GM23338 (cell line): ENCODE measurements around the gene DFFB. TPM values are rescaled to one million over a fixed set of nuclear protein-coding genes. Genes with fewer than 3 reads are reported as not detected.

Source experiments
- ATAC-seq: fragments of 200-7000 bp; cut with Tn5 transposase; 3 replicates; pipeline ENCODE4 v1.9.1; 2020
- DNase-seq: peaks from one replicate; pipeline ENCODE4 v3.0.0-alpha.2; 2015; ENCODE audit warnings: low spot score
- H2AFZ ChIP-seq: fragments of 200-600 bp; sonication (generic); 2 replicates; pipeline ENCODE4 v1.8.0; 2016; ENCODE audit warnings: antibody characterized with exemption, mild to moderate bottlenecking, moderate library complexity
- H3F3A ChIP-seq: fragments of 200-600 bp; sonication (generic); replicated peaks from 2 replicates; pipeline ENCODE4 v1.8.0; 2017; ENCODE audit warnings: antibody characterized with exemption, mixed run types, low read depth
- H3K27ac ChIP-seq: fragments of 200-600 bp; sonication (generic); 2 replicates; pipeline ENCODE4 v1.6.1; 2016; ENCODE audit warnings: low read depth
- H3K27me3 ChIP-seq: fragments of 200-600 bp; sonication (generic); 2 replicates; pipeline ENCODE4 v1.8.0; 2016; ENCODE audit warnings: mild to moderate bottlenecking, mixed run types, moderate library complexity; ENCODE audit not compliant: insufficient read depth
- H3K36me3 ChIP-seq: fragments of 200-600 bp; sonication (generic); 2 replicates; pipeline ENCODE4 v1.8.0; 2016; ENCODE audit warnings: mild to moderate bottlenecking; ENCODE audit not compliant: insufficient read depth
- H3K4me1 ChIP-seq: fragments of 200-600 bp; sonication (generic); 2 replicates; pipeline ENCODE4 v1.8.0; 2016; ENCODE audit warnings: mild to moderate bottlenecking, moderate library complexity; ENCODE audit not compliant: insufficient read depth
- H3K4me2 ChIP-seq: fragments of 200-600 bp; sonication (generic); 2 replicates; pipeline ENCODE4 v1.7.1; 2017; ENCODE audit warnings: mixed run types
- H3K4me3 ChIP-seq: fragments of 200-600 bp; sonication (generic); 2 replicates; pipeline ENCODE4 v1.6.1; 2016; ENCODE audit warnings: mixed run types
- H3K79me2 ChIP-seq: fragments of 200-600 bp; sonication (generic); replicated peaks from 2 replicates; pipeline ENCODE4 v1.8.0; 2017; ENCODE audit warnings: mild to moderate bottlenecking; ENCODE audit not compliant: insufficient read depth
- H3K9me2 ChIP-seq: fragments of 200-600 bp; sonication (generic); 2 replicates; pipeline ENCODE4 v1.8.0; 2017; ENCODE audit not compliant: insufficient read depth
- H4K20me1 ChIP-seq: fragments of 200-600 bp; sonication (generic); replicated peaks from 2 replicates; pipeline ENCODE4 v1.8.0; 2017; ENCODE audit warnings: mild to moderate bottlenecking; ENCODE audit not compliant: insufficient read depth
- H3K27ac Mint-ChIP-seq: 2 replicates; pipeline ENCODE4 v1.8.0; 2020; ENCODE audit warnings: inconsistent platforms, mild to moderate bottlenecking, moderate library complexity, mixed read lengths
- H3K27me3 Mint-ChIP-seq: 3 replicates; pipeline ENCODE4 v1.8.0; 2022; ENCODE audit warnings: low read depth, mild to moderate bottlenecking, moderate library complexity, mixed read lengths, inconsistent platforms; ENCODE audit not compliant: insufficient read depth, poor library complexity
- H3K36me3 Mint-ChIP-seq: 3 replicates; pipeline ENCODE4 v1.8.0; 2021; ENCODE audit warnings: low read depth, mild to moderate bottlenecking, inconsistent platforms, moderate library complexity, mixed read lengths
- H3K4me1 Mint-ChIP-seq: 3 replicates; pipeline ENCODE4 v1.8.0; 2020; ENCODE audit warnings: mild to moderate bottlenecking, inconsistent platforms, mixed read lengths
- H3K4me3 Mint-ChIP-seq: 3 replicates; pipeline ENCODE4 v1.8.0; 2021; ENCODE audit warnings: moderate library complexity, mild to moderate bottlenecking, inconsistent platforms, mixed read lengths
- H3K9me3 Mint-ChIP-seq: 3 replicates; pipeline ENCODE4 v1.8.0; 2020; ENCODE audit warnings: moderate library complexity, mild to moderate bottlenecking, inconsistent platforms, mixed read lengths
- CREB1 ChIP-seq: fragments of 250-450 bp; sonication (Bioruptor Pico); IDR thresholded peaks from 2 replicates; pipeline ENCODE4 v1.5.0; 2020; ENCODE audit warnings: low read depth, mild to moderate bottlenecking, moderate library complexity
- EZH2 ChIP-seq: fragments of 200-600 bp; sonication (generic); IDR thresholded peaks from one replicate; pipeline ENCODE4 v1.8.0; 2017; ENCODE audit warnings: antibody characterized with exemption, mild to moderate bottlenecking, low read depth; ENCODE audit not compliant: unreplicated experiment
- EZH2phosphoT487 ChIP-seq: fragments of 200-600 bp; sonication (generic); IDR thresholded peaks from one replicate; pipeline ENCODE4 v1.8.1; 2018; ENCODE audit warnings: antibody characterized with exemption; ENCODE audit not compliant: unreplicated experiment
- JUNB ChIP-seq: IDR thresholded peaks from one replicate; pipeline ENCODE4 v1.6.1; 2016; ENCODE audit warnings: antibody characterized with exemption; ENCODE audit not compliant: unreplicated experiment
- NANOG ChIP-seq: IDR thresholded peaks from 2 replicates; pipeline ENCODE4 v1.6.1; 2016; ENCODE audit warnings: antibody characterized with exemption, borderline replicate concordance
- POLR2AphosphoS5 ChIP-seq: IDR thresholded peaks from 2 replicates; pipeline ENCODE4 v1.6.1; 2016; ENCODE audit warnings: antibody characterized with exemption, low read depth
- ZNF331 ChIP-seq: fragments of 250-450 bp; sonication (Bioruptor Pico); IDR thresholded peaks from 2 replicates; pipeline ENCODE4 v1.5.0; 2020; ENCODE audit warnings: low read depth, mild to moderate bottlenecking, moderate library complexity
- polyA plus RNA-seq: library from polyadenylated mRNA; unstranded; fragments of >200 nt; fragmentation: Nextera tagmentation; extraction: Ambion mirVana; gene quantifications from 2 replicates; pipeline ENCODE4 v1.2.1, GENCODE V29; 2016
- total RNA-seq: library from RNA; depleted of rRNA; stranded (reverse); fragments of >200 nt; shearing (Covaris generic); gene quantifications from 2 replicates; pipeline ENCODE4 v1.2.3, GENCODE V29; 2014
- TF ChIP-seq, protein P1 (sequence below), 2 experiments: fragments of 200-600 bp in 1 of 2; sonication (generic) in 1 of 2; conservative IDR thresholded peaks; 2 replicates each; pipeline versions ENCODE4 v1.5.1 to v1.6.1; 2016 to 2017; ENCODE audit warnings: antibody characterized with exemption in 2 of 2, low read depth in 2 of 2, mild to moderate bottlenecking in 2 of 2, moderate library complexity in 1 of 2
- TF ChIP-seq, protein P2 (sequence below): IDR thresholded peaks from one replicate; pipeline ENCODE4 v1.6.1; 2018; ENCODE audit warnings: antibody characterized with exemption; ENCODE audit not compliant: unreplicated experiment
- TF ChIP-seq, protein P3 (sequence below): IDR thresholded peaks from 2 replicates; pipeline ENCODE4 v1.6.1; 2016; ENCODE audit warnings: antibody characterized with exemption

The DFFB gene
- total and polyA plus RNA-seq, 2 experiments from 2014 or later: 6.5 to 18.1 TPM

DNA sequence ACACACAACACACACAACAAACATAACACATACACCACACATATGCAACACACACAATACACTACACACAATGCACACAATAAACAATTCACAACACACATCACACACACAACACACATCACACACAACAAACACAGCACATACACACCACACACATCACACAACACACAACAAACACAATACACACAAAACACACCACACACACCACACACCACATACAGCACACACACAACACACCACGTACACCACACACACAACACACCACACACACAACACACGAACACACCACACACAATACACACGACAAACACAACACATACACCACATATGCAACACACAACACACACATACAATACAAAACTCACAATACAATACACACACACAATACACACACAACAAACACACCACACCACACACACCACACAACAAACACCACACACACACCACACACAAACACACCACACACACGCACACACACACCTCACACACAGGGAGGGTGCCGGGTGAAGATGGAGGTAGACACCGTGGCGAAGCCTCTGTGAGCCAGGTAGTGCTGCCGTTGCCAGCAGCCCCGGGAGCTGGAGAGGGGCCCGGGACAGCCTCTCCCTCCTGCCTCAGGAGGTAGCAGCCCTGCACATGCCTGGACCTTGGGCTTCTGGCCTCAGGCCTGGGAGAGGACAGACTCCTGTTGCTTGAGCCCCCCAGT is 73.2 kb downstream of the DFFB start (continued):
- TF ChIP-seq, protein P1, sequence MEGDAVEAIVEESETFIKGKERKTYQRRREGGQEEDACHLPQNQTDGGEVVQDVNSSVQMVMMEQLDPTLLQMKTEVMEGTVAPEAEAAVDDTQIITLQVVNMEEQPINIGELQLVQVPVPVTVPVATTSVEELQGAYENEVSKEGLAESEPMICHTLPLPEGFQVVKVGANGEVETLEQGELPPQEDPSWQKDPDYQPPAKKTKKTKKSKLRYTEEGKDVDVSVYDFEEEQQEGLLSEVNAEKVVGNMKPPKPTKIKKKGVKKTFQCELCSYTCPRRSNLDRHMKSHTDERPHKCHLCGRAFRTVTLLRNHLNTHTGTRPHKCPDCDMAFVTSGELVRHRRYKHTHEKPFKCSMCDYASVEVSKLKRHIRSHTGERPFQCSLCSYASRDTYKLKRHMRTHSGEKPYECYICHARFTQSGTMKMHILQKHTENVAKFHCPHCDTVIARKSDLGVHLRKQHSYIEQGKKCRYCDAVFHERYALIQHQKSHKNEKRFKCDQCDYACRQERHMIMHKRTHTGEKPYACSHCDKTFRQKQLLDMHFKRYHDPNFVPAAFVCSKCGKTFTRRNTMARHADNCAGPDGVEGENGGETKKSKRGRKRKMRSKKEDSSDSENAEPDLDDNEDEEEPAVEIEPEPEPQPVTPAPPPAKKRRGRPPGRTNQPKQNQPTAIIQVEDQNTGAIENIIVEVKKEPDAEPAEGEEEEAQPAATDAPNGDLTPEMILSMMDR (conservative IDR thresholded peaks at IDR 0.05; ENCODE audit: low read depth in 2 of 2): no peak
- no peak for TF ChIP-seq NANOG
- TF ChIP-seq, protein P2, sequence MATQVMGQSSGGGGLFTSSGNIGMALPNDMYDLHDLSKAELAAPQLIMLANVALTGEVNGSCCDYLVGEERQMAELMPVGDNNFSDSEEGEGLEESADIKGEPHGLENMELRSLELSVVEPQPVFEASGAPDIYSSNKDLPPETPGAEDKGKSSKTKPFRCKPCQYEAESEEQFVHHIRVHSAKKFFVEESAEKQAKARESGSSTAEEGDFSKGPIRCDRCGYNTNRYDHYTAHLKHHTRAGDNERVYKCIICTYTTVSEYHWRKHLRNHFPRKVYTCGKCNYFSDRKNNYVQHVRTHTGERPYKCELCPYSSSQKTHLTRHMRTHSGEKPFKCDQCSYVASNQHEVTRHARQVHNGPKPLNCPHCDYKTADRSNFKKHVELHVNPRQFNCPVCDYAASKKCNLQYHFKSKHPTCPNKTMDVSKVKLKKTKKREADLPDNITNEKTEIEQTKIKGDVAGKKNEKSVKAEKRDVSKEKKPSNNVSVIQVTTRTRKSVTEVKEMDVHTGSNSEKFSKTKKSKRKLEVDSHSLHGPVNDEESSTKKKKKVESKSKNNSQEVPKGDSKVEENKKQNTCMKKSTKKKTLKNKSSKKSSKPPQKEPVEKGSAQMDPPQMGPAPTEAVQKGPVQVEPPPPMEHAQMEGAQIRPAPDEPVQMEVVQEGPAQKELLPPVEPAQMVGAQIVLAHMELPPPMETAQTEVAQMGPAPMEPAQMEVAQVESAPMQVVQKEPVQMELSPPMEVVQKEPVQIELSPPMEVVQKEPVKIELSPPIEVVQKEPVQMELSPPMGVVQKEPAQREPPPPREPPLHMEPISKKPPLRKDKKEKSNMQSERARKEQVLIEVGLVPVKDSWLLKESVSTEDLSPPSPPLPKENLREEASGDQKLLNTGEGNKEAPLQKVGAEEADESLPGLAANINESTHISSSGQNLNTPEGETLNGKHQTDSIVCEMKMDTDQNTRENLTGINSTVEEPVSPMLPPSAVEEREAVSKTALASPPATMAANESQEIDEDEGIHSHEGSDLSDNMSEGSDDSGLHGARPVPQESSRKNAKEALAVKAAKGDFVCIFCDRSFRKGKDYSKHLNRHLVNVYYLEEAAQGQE: no peak

DNA sequence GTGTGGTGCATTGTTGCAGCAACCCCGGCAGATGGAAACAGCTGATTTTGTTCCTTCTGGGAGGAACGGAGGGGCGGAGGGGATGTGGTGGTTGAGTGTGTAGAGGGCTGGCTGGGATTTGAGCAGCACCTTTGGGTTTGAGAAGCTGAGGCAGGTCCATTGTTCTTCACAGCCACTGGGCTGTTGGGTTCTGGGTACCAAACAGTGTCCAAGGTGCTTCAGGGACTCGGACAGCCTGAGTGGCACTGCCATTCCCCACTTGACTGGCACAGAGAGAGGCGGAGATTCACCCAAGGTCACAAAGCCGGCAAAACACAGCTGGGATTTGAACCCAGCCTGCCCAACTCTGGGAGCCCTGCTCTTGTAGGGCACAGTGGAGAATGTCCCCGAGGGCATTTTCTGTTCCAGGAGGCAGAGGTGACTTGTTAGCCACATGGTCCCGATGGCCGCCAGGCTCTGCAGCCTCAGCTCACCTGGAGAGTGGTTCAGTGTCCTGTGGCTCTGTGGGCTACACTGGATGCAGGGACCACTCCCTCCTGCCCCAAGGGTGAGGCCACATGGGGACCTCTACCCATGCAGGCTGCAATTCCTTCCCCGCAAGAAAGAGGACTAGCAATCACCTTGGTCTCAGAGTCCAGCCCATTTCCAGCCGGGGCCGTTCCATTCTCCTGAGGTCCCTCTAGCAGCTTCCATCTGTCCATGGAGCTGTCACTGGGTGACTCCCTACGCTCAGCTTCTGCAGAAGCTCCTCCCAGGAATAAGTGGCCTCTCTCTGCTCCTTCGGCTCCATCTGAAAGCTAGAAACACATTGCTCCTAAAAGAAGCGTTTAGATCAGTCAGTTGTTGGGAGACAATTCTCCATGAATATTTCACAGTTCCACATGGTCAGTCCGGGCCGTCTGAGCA is 74.0 kb downstream of the DFFB start:
- ATAC-seq (no peak), DNase-seq (no peak)
- H3K4me1 ChIP-seq: no peaks in the 10 kb centered on the region
- H3K27ac ChIP-seq: no peak overlapping the region
- no peak overlapping the region for H2AFZ ChIP-seq
- Mint-ChIP-seq H3K4me3 (no peak overlapping the region), H3K27me3 (peaks cover 18% of the 10 kb centered on the region), H3K9me3 (peaks cover 97% of the 10 kb centered on the region), H3K27ac (no peak overlapping the region), H3K36me3 (peaks cover 37% of the 10 kb centered on the region), H3K4me1 (no peaks in the 10 kb centered on the region)
- no peaks in the 10 kb centered on the region for H3K27me3 ChIP-seq
- H3K4me3 ChIP-seq: no peak overlapping the region
- no peaks in the 10 kb centered on the region for H4K20me1 ChIP-seq
- H3K4me2 ChIP-seq: no peak overlapping the region
- H3K36me3 ChIP-seq: peaks cover 9% of the 10 kb centered on the region
- no peaks in the 10 kb centered on the region for H3K79me2 ChIP-seq
- H3K9me2 ChIP-seq: no peaks in the 10 kb centered on the region
- H3F3A ChIP-seq: peaks cover 9% of the 10 kb centered on the region
- TF ChIP-seq ZNF331: no peak
- TF ChIP-seq, protein P3, sequence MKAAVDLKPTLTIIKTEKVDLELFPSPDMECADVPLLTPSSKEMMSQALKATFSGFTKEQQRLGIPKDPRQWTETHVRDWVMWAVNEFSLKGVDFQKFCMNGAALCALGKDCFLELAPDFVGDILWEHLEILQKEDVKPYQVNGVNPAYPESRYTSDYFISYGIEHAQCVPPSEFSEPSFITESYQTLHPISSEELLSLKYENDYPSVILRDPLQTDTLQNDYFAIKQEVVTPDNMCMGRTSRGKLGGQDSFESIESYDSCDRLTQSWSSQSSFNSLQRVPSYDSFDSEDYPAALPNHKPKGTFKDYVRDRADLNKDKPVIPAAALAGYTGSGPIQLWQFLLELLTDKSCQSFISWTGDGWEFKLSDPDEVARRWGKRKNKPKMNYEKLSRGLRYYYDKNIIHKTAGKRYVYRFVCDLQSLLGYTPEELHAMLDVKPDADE: no peak
- no peak for TF ChIP-seq JUNB
- TF ChIP-seq, protein P2: no peak
- no peak for TF ChIP-seq EZH2phosphoT487
- TF ChIP-seq EZH2: no peak
- TF ChIP-seq, protein P1 (conservative IDR thresholded peaks at IDR 0.05; ENCODE audit: low read depth in 2 of 2): no peak
- no peak for TF ChIP-seq POLR2AphosphoS5
- no peak for TF ChIP-seq CREB1
- no peak for TF ChIP-seq NANOG
